GM18507 (cell line): Measurements from ENCODE around the gene DTNB.

Experiments used
- DNase-seq: peaks from one replicate; pipeline ENCODE4 v3.0.0; 2011; ENCODE audit warnings: low read depth; ENCODE audit not compliant: insufficient read length; ENCODE audit errors: extremely low spot score
- FAIRE-seq: peaks from 2 replicates; lab custom pipeline; 2011; peaks lifted over from hg19 to GRCh38; lab: Jason Lieb, UNC

Gene DTNB

GRCh38 chr2:25489631-25490030, 183.7 kb downstream of the DTNB start:
- DNase-seq (no peak), FAIRE-seq (no peak)

- FAIRE-seq (peak; percentile 91), DNase-seq (no peak)
These were observed 189.6 kb downstream of the DTNB start for GRCh38 chr2:25483607-25484266.

GRCh38 chr2:25482341-25482740, 191.0 kb downstream of the DTNB start:
- no peak for DNase-seq
- FAIRE-seq: peak; percentile 69

- peak; percentile 51 for FAIRE-seq
These were observed 191.7 kb downstream of the DTNB start for GRCh38 chr2:25481381-25482300.

GRCh38 chr2:25480561-25480960, 192.8 kb downstream of the DTNB start:
- FAIRE-seq: no peak
- DNase-seq: no peak

More at GRCh38 chr2:25481381-25482300, 191.7 kb downstream of the DTNB start:
- no peak for DNase-seq

DNA sequence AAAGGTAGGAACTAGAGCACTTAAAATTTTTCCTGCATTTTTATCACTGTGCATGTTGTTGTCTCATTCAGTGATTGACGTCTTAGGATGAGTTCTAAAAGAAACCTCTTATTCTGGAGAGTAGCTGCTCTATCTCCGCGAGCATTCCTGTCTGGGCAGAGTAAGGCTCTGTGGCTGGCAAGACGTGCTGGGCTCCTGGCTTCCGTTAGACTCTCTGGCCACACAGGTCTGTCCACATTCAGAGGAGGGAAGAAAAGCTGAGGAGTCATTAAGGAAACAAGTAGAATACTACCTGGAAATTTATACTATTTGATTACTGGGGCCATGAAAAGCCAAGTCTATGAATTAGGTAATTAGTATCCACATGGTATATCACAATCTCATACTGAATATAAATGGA, 193.6 kb downstream of the DTNB start:
- FAIRE-seq: no peak
- DNase-seq: no peak

- DNase-seq (no peak), FAIRE-seq (no peak)
These were observed 194.6 kb downstream of the DTNB start for GRCh38 chr2:25478736-25479135.

- DNase-seq (no peak), FAIRE-seq (no peak)
These were observed 199.5 kb downstream of the DTNB start for GRCh38 chr2:25473758-25474340.

- DNase-seq: no peak
- FAIRE-seq: no peak
These were observed 200.2 kb downstream of the DTNB start for GRCh38 chr2:25473131-25473530.

DNA sequence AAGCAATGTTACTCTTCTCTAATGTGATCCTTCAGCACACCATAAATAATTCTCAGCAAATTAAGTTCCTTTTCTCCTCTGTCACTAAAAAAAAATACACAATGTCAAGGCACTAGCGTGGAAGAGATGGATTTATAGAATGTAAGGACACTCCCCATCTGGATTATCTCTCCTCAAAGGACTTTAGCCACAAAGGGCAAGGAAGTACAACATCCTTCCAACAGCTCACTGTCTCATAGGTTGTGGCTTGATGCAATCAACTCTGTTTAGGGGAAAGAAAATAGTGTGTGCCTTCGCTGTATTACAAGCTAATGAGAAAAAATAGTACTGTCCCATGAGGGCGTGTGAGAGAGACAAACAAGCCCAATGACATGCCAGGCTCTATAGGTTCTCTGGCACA, 202.6 kb downstream of the DTNB start:
- DNase-seq: no peak
- FAIRE-seq: no peak

DNA sequence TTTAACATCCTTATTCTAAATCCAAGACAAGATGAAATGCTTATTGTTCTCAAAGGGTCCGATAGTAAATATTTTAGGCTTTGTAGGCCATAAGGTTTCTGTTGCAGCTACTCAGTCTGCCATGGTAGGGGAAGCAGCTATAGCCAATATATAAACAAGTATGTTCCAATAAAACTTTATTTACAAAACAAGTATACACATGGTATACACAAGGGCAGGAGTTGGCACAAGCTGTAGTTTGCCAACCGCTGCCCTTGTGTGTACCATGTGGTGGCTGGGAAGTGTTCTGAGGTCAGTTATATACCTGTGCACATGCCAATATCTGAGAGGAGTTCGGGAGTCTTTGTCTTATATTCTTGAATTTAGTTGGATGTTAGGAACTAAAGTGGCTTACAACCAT, 205.6 kb downstream of the DTNB start:
- DNase-seq (no peak), FAIRE-seq (no peak)

DNA sequence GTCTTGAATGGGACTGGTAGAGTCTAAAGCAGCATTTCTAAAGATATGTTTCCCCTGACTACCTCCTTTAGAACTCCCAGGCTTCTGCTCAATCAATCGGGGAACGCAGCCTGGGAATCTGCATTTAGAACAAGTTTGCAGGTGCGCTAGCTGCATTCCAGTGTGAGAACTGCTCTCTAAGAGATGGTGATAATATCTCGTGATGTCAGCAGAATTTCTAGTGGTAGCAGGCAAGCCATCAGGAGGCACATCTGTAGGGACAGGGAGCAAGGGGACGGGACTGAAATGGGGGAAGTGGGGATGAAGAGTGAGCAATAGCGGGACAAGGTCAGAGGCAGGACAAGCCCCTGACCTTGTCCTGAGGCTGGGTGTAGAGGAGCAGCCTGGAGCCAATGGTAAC, 211.4 kb downstream of the DTNB start:
- DNase-seq (no peak), FAIRE-seq (no peak)

DNA sequence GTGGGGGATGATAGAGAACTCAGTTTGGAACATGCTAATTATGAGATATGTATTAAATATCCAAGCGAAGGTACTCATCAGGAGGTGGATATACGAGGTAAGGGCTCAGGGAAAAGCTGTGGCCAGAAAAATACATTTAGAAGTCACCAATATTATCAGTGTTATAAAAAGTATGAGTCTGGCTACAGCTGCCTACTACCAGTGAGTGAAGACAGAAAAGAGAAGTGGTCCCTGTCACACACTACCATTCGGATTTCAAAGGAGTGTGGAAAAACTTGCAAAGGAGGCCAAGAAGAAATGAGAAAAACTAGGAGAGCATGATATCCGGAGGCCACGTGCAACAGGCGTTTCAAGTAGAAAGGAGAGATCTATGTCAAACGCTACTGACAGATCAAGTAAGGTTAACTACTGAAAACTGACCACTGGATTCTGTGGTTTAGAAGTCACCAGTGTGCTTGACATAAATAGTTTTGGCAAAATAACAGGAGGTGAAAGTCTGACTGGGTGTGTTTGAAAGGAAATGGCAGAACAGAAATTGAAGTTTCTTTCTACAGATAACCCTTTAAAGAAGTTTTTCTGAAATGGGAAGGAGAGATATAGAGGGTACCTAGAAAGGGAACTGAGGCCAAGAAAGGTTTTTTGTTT, 213.0 kb downstream of the DTNB start:
- peak; percentile 68 for FAIRE-seq
- no peak for DNase-seq

DNA sequence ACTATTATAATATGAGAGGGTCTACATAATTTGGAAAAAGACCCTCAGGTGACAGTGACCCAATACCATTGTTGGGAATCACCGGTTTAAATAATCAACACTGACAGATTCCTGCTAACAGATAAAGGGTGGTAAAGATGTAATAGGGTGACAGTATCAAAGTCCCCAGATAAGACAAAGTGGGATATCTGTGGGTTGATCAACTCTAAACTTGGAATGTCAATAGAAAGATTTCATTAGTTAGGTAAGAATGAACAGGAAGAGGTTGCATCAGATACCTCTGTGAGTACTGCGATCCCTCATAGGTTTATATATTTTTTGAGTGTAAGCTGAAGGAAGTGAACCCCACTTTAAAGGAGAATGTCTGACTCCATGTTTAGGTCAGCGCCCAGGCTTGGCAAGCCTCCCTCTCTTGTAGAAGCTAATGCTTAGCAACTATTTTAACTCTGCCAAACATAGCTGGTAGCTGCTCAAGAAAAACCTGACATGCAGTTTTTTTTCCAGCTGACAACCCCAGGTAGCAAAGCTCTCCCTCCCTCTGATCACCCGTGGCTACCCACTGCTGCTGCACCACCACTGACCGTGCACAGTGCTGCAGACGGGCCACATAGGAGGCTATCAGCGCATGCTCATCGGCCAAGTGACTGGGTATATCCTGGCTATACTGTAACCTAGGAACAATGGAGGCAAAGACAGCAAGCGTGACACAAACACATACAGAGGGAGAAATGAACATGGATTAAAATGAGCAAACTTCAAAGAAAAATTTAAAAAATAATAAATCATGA, 218.4 kb downstream of the DTNB start:
- DNase-seq: no peak
- no peak for FAIRE-seq

DNA sequence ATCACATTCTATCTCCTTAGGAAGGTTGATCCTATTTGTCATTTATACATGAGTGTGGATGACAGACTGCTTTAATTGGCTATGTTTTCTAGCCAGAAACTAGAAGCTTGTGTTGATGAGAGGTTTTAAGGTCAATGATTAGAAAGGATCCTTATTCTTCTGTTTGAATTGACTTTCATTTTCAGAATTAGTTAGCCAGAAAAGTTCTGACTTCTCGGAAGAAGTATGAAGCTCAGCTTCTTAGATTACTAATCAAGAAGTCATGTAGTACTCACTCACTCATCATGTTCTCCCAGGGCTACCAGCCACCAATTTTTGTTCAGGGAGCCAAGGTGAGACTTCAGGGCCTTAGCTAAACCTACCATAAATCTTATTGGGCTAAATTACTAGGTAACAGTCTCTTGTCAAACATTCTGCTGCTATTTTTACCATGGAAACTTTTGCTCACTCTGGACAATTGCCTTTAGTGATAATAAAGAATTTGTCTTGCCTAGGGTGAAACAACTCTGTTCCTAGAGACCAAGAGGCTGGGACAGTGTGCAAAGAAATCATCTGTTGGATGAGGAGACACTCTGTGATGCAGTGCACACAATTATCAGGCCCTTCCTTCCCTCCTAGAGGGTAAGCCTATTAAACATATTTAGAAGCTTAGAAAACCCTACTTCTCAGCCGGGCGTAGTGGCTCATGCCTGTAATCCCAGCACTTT, 220.0 kb downstream of the DTNB start:
- DNase-seq (peak; percentile 56), FAIRE-seq (peak; percentile 97)

GRCh38 chr2:25448808-25449207, 224.6 kb downstream of the DTNB start:
- DNase-seq (no peak), FAIRE-seq (no peak)

- peak; percentile 21 for FAIRE-seq
- DNase-seq: no peak
These were observed 226.4 kb downstream of the DTNB start for GRCh38 chr2:25447018-25447417.

DNA sequence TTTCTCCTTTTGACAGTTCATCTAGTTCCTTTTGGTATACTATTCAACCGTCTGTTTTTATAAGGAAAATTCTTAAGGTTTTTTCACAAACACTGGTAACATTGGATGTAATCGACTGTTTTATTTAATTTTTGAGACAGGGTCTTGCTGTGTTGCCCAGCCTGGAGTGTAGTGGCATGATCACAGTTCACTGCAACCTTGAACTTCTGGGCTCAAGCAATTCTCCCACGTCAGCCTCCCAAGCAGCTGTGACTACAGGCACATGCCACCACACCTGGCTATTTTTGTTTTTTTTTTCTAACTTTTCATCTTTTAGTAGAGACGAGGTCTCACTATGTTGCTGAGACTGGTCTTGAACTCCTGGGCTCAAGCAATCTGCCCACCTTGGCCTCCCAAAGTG, 227.3 kb downstream of the DTNB start:
- FAIRE-seq (peak; percentile 35), DNase-seq (no peak)

- FAIRE-seq (peak; percentile 18), DNase-seq (no peak)
These were observed 227.9 kb downstream of the DTNB start for GRCh38 chr2:25445464-25445863.
